Stimulated activated CD4-positive, alpha-beta T cell treated with anti-CD3 and anti-CD28 coated beads, Interleukin-1b, Interleukin-23, amount 100 ng/mL, for 4 hours (primary cell): ENCODE measurements around the gene FYCO1.

Source experiments
- DNase-seq, 2 donors: peaks; one replicate each; pipeline ENCODE4 v3.0.0-alpha.2; 2020; ENCODE audit warnings: low read depth in 2 of 2

Gene FYCO1

DNA sequence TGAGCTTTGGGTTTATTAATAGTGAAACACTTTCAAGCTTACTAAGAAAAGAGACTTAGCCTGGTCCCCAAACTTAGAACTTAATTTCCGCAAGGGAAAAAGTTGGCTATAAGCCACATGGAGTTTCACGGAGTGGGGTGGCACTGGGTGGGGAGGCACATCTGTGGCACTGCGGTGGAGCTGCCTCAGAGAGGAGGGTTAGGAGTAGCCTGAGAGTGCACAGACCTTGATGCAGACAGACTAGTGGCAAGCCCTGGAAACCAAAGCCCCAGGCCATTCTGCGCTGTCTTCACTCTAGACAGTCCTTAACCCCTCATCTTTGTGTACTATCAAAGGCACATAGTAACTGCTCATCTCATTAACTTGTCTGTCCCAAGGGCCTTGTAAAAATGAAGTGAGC lies 30.4 kb downstream of the FYCO1 start:
- no peak for DNase-seq

- peak in 1 of 2 donors; percentile 23 for DNase-seq
These were observed 31.5 kb downstream of the FYCO1 start for GRCh38 chr3:45964139-45964538.

DNA sequence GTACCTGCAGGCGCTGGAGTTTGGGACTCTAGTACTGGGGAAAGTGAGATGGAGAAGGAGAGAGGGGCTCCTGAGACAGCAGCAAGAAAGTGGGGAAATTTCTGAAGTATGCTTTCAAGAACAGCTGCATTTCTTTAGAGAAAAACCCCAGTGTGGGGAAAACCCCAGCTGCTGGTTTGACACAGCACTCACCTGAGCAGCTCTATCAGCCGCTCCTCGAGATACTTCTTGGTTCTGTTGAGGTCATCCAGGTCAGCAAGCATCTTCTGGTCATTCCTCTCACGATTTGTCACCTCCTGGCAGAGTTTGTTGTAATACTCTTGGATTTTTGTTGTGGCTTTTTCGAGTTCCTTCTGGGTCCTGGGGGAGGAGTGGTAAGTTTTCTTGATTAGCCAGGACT lies 33.6 kb downstream of the FYCO1 start:
- DNase-seq = no peak

DNA sequence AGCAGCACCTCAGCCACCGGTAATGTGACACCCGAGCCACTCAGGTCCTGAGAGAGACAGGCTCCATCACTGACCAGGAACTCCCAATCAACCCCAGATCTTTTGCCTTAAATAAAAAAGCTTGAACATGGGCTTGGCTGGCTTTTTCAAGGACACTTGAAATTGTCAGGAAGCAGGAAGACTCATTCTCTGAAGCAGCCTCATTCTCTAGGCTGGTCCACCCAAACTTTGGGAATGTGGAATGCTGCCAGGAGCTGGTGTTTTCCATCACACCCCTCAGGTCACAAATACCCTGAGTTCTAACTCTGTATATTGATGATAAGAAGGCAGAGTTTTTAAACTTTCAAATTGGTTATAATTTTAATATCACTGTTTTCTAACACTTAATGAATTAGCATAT lies 35.3 kb downstream of the FYCO1 start:
- DNase-seq = no peak

DNA sequence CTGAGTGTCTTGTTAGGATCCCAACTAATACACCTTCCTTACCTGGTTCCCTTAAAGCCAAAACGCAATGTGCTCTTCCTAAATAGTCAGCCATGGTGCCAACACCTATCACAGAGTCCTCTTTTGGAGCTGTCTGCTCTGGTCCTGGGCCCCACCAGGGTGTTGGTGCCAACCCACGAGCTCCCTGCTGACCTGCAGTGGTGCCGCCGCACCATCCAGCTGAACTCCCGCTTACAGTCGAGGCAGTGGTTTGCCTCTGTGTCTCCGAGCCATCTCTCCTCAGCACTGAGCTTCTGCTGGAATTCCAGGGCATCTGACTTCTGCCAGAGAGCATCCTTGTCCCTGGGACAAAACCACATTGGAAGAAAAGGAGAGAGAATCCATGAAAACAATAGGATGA lies 36.4 kb downstream of the FYCO1 start:
- DNase-seq = no peak

DNA sequence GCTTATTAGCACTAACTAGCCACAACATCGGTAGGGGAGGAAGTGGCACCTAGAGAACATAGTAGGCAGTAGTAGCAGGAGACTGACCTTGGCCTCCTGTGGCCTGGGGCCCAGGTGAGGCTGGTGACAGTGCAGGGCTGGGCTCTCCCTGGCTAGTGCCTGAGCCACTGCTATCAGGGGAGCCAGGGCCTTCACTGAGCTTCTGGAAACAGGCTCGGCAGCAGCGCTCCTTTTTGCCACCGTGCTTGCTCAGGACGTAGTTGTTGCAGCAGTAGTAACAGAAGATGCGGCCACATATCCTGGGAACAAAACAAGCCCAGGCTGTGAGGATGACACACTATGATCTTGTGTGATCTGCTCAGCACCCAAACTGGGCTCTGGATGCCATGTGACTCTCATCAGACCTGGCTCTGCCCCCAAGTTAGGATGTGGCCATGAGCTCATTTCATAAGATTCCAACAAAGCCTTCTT lies 37.3 kb downstream of the FYCO1 start:
- no peak for DNase-seq

- no peak for DNase-seq
These were observed 38.0 kb downstream of the FYCO1 start for GRCh38 chr3:45957586-45957985.

- no peak for DNase-seq
These were observed 39.9 kb downstream of the FYCO1 start for GRCh38 chr3:45955706-45956105.

- DNase-seq = no peak
These were observed 40.5 kb downstream of the FYCO1 start for GRCh38 chr3:45955017-45955647.

DNA sequence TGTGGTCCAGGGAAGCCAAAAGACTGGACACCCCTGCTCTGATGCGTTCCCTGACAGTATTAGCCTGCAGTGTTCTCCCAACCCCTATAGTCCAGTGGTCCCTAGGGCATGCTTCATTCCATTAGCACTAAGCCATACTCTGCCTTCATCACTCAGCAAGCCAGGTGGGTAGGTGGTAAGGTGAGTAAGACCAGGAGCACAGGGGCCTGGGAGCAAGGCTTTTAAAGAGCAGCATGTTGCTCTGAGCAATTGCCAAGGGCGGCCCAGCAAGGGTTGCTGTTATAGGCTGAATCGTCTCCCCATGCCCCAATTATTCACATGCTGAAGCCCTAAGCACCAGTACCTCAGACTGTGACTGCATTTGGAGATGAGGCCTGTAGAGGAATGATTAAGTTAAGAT lies 41.3 kb downstream of the FYCO1 start:
- DNase-seq = no peak

- DNase-seq = no peak
These were observed 42.1 kb downstream of the FYCO1 start for GRCh38 chr3:45953536-45953935.

DNA sequence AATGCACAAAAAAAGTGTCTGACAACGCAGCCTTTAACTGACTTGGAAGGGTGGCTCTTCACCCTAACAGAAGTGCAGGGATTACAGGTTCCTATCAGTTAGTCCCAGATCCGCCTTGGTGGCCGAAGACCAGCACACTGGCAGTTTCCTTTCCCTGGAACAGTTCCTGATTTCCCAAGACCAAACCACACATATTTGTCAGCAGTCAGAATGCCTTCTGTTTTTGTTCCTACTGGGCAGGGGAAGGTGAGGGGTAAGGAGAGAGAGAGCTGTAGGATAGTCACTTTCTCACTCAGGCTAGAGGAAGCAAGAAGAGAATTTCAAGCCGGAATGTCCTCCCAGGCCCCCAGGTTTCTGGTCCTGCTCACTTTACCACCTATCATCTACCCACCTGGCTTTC lies 43.2 kb downstream of the FYCO1 start:
- no peak for DNase-seq

GRCh38 chr3:45951946-45952345 lies 43.7 kb downstream of the FYCO1 start:
- no peak for DNase-seq

GRCh38 chr3:45950686-45951600 lies 44.7 kb downstream of the FYCO1 start:
- DNase-seq = peak in 1 of 2 donors; percentile 24

- DNase-seq = no peak
These were observed 45.5 kb downstream of the FYCO1 start for GRCh38 chr3:45950131-45950530.

GRCh38 chr3:45949432-45949831 lies 46.2 kb downstream of the FYCO1 start:
- DNase-seq = no peak

GRCh38 chr3:45948881-45949280 lies 46.7 kb downstream of the FYCO1 start:
- no peak for DNase-seq

DNA sequence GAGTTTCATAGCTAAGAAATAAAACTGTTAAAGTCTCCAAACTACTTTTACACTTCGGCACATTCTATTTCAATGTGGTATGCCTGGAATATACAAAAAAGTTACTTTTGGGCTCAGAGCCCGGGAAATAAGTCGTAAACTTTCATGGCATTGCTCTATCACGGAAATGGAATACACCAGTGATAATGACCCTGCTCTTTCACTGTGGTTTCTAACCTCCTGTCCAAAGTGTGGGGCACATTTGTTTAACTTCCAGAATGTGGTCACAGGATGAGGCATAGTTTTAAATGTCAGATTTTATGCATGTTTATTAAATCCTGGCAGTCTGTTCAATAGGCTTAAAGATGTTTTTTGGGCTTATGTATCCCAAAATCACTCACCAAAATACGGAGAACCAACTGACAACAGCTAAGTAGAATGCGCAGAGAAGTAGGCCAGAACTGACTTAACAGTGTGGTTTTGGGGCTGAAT lies 47.3 kb downstream of the FYCO1 start:
- DNase-seq = no peak

GRCh38 chr3:45947361-45947760 lies 48.3 kb downstream of the FYCO1 start:
- no peak for DNase-seq

DNA sequence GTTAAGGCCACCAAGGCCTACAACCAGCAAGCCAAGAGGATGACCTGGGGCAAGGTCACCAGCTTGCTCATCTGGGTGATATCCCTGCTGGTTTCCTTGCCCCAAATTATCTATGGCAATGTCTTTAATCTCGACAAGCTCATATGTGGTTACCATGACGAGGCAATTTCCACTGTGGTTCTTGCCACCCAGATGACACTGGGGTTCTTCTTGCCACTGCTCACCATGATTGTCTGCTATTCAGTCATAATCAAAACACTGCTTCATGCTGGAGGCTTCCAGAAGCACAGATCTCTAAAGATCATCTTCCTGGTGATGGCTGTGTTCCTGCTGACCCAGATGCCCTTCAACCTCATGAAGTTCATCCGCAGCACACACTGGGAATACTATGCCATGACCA lies 48.7 kb downstream of the FYCO1 start:
- DNase-seq = no peak

GRCh38 chr3:45946307-45946706 lies 49.3 kb downstream of the FYCO1 start:
- no peak for DNase-seq

DNA sequence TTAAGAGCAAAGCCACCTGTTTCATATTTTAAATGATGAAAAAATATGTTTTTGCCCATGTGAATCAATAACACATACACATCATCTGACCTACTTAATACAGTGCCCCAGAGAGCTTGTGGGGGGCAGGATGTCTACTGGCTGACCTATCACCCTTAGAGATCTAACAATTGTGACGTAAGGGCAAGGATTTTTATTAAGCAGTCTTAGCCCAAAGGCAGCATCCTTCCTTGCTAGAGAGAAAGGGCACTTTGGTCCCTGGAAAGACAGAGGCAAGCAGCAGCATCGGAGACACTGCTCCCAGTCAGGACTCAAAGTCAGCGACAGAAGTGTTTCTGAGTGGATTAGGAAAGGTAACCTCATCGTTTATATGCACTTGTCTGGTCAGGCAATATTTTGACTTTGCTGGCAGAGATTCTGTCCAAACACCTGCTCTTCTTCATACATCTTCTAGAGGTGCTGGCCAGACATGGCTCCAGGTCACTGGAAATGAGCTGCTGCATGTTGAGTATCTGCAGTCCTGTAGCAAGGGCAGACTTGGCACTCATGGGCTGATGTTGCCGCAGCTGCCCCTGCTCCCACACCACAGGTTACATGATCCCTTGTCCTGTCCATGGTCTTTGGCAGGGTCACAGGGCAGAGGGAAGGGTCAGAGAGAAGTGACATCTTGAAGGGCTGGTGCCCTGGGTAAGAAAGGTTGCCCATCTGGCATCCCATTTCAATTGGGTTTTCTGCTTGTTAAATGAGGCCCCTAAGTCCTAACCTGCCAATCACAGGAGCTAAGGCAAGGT lies 50.6 kb downstream of the FYCO1 start:
- DNase-seq = no peak
